CMK (cell line): ENCODE data around the gene DNMT3B.

Experiments used
- DNase-seq: peaks from one replicate; pipeline ENCODE4 v3.0.0-alpha.2; 2010; ENCODE audit warnings: low read depth

Gene DNMT3B

GRCh38 chr20:32823737-32824588 is 61.8 kb downstream of the DNMT3B start:
- DNase-seq = peak; percentile 40

DNA sequence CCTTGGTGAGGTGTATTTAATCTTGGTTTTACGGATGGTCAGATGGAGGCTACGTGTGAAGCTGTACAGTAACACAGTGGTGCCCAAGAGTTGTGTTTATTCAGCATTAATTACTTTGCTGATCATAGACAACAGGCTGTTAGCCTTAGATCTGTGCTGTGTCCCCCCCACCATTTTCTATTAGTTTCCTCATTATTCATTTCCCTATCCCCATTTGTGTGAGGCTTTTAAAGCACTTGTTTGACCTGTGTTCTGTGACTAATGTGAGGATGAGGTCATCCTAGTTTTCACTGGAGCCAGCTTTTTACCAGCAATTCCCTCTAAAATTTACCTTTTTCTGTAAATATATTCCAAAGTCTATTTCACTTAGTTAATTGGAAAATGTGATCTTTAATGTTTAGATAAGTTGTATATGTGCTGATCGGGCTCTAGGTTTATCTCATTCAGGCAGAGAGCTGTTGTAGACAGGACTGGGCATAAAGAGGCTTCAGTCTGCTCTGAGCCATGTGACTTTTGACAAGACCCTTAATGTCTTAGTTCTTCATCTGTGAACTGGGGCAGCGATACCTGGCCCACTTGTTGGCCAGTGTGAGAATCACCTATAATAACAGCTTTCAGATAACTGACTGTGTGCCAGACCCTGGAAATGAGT is 66.0 kb downstream of the DNMT3B start:
- DNase-seq = no peak

DNA sequence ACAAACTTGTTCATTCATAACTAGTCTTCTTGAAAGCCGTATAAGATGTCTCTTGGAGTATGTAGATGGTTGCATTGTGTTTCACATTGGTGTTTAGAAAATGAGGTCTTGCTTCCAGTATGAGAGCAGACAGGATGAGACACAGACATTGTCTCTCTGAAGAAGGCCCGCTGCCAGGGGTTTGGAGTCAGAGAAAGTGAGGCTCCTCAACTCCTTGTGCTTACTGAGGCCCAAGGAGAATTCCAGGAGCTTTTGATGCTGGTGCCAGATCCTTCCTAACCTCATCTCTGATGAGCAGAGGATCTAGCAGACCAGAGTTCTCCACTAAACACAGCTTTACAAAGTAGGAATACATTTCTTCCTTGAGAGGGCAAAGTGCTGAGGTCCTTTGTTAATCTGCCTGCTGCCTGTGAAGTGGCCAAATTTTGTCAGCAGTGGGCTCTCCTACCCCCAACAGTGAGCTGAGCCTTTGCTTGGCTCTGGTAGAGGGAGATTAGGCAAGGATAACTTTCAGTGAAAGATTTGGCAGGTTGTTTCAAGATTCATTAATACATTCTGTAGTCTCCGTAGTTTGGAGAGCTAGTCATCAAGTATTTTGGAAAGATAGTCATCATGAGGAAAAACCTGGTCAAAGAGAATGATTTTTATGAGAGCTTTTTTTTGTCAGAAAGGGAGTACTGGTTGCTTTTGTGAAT is 67.3 kb downstream of the DNMT3B start:
- no peak for DNase-seq

DNA sequence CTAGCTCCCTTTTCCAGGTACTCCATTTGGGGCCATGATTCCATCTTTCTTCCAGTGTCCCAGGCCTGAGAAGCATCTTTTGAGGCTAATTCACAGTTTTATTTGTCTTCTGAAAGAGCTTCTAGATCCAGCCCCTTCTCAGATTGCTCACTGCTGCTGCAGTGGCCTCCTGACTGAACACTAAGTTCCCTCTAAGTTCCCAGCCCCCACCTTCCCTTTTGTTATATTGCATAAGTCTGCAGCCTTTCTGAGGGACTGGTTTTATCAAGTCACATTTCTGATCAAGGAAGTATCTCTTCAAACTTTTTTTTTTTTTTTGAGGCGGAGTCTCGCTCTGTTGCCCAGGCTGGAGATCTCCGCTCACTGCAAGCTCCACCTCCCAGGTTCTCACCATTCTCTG is 68.3 kb downstream of the DNMT3B start:
- no peak for DNase-seq

GRCh38 chr20:32831982-32832381 is 69.8 kb downstream of the DNMT3B start:
- no peak for DNase-seq

DNA sequence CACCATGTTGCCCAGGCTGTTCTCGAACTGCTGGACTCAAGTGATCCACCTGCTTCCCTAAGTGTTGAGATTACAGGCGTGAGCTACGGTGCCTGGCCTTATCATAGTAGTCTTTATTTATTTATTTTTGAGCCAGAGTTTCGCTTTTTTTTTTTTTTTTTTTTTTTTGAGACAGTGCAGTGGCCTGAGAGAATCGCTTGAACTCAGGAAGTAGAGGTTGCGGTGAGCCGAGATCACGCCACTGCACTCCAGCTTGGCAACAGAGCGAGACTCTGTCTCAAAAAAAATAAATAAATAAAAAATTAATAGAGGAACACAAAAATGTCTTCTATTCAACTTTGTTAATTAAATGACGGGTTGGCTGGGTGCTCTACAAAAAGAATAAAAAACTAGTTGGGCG is 70.5 kb downstream of the DNMT3B start:
- DNase-seq = no peak

DNA sequence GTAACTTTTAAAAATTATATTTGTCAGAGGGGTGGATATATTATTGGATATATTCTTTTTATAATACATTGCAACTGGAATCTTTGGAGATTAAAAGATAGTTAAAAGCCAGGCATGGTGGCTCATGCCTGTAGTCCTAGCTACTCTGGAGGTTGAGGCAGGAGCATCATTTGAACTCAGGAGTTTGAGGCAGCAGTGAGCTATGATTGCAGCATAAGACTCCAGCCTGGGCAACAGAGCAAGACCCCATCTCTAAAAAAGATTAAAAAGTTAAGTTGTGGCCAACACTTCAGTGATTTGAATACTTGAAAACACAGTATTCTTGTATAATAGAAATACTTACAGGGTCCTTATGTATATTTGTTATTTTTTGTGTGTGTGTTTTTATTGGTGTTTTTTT is 72.8 kb downstream of the DNMT3B start:
- no peak for DNase-seq

DNA sequence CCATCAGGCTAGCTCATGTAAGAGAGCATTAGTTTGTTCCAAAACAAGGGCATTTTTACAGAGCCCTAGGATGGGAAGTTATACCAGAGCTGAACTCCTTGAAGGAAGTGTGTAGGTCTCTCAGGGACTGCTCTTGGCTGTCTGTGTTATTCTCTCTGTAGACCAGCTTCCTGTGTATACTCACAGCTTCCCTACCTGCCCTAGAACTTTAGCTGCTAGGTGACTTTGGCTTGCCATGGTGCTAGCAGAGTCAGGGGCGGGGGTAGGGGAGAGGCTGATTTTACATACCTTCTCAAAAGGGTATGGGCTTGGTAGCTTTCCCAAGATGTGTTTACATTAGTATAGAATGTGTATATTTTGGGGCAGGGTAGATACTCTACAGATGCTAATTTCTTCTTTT is 75.0 kb downstream of the DNMT3B start:
- DNase-seq = no peak

- DNase-seq = no peak
Measured at GRCh38 chr20:32839227-32839981, 77.2 kb downstream of the DNMT3B start.

GRCh38 chr20:32839982-32840285 is 77.7 kb downstream of the DNMT3B start:
- DNase-seq = no peak

DNA sequence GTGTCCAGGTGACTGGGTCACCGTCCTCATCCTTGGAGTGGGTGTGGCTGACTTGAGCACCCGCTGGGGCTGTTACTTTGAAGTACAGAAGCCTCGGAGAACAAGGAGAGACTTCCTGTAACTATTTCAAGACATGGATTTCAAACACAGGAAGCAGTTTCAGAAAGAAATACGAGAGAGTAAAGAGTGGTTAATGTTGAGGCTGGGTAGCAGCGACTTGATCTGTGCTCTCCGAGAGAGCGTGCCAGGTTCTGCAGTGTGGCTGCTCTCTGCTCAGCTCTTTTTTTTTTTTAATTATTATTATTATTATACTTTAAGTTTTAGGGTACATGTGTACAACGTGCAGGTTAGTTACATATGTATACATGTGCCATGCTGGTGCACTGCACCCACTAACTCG is 79.0 kb downstream of the DNMT3B start:
- no peak for DNase-seq

DNA sequence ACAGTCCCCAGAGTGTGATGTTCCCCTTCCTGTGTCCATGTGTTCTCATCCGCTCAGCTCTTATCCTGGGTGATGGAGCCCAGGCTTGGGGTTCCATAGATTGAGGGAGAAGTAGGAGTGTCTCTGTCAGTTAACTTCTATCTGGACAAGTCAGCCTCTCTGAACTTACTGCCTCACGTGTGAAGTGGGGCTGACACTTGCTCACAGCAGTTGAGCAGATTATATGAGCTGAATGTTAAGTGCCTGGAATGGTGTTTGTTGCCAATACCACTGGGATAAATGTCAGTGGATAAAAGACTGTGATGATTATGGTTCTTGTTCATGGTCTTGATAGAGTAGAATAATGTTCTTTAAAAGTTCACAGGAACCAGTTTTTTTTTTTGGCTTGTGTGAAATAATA is 79.4 kb downstream of the DNMT3B start:
- no peak for DNase-seq

DNA sequence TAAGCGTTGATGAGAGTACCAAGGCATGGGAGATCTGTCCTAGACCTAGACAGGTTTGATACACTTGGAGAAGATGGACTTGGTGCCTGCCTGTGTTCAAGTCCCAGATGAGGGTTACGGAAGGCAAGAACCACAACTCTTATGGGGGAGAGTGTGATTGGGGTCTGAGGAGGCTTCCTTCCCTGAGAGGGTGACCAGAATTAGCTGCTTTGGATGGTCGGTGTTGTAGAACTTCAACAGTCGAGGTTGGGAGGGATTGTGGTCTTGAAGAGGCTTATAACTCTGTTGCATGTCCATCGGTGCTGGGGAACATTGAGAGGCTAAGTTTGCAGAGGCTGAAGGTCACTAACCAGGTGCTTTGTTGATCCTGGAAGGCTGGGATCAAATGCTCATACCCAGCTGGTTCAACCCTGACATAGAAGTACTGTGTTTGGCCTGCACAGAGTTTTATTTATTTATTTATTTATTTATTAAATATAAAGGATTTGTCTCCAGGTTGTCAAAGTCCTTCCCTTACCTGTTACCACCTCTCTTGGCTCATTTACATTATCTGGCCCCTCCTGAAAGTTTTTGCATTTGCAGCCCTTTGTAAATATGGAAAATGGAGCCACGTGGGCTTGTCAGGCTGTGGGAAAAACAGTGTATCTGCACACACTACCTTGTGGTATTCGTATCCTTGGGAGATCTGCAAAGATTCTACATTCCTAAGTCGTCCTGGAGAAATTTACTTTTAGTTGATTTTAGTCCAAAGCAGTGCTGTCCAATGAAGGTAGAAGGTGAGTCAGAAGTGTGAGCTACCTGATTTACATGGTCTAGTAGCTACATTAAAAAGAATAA is 80.7 kb downstream of the DNMT3B start:
- no peak for DNase-seq

DNA sequence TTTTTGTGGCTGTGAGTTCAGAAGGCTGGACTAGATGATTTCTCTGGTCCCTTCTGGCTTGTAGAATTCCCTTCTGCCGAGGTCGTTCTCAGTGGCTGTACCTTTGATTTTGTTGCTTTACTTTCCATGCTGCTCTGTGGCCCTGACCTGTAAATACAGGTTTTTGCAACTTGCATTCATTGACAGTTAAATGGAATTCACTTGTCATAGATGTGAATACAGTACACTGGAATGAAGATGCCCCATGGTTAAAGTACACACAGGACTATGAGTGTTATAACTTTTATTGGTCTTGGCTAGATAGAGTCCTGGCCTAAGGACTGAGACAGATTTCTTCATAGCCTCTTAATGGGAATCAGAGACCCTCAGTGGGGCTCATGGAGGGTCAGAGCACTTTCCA is 83.6 kb downstream of the DNMT3B start:
- DNase-seq = no peak

DNA sequence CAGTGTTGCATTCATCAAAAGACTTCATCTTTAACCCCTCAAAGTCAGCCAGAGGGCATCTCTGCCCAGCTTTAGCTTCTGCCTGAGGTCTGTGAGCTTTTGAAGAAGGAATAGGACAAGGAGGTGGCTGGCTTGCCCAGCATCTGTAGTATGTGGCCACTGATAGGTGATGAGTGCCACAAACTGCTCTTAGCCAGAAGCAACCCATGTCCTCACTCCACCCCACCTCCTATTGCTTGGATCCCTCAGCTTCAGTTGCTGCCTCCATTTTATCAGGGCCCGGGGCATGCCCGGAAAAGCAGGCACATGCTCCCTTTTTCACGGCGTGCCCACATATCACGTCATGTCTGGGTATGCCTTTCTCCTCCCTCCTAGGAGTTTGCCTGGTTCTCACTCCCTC is 84.7 kb downstream of the DNMT3B start:
- DNase-seq = no peak

GRCh38 chr20:32847964-32848363 is 85.8 kb downstream of the DNMT3B start:
- no peak for DNase-seq

GRCh38 chr20:32848846-32849245 is 86.7 kb downstream of the DNMT3B start:
- no peak for DNase-seq

DNA sequence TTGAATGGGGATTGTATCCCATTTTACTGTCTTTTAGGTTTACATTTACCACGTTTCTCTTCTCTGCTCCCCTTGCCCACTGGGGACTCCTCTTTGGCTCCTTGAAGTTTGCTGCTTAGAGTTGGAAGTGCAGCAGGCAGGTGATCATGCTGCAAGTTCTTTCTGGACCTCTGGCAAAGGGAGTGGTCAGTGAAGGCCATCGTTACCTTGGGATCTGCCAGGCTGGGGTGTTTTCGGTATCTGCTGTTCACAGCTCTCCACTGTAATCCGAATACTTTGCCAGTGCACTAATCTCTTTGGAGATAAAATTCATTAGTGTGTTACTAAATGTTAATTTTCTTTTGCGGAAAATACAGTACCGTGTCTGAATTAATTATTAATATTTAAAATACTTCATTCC is 87.4 kb downstream of the DNMT3B start:
- no peak for DNase-seq

- no peak for DNase-seq
Measured at GRCh38 chr20:32855387-32855786, 93.2 kb downstream of the DNMT3B start.

GRCh38 chr20:32858189-32858588 is 96.0 kb downstream of the DNMT3B start:
- no peak for DNase-seq
